SK-N-SH (cell line): Measurements from ENCODE around the gene ABCG4. TPM values are rescaled to one million over a fixed set of nuclear protein-coding genes. Genes with fewer than 3 reads are reported as not detected.

Experiments
- CTCF ChIA-PET: fragments of 300-600, 350-600 bp; formaldehyde crosslinking; extraction: SDS; loops from one replicate; lab custom pipeline; 2021; lab: Yijun Ruan, JAX
- POLR2A ChIA-PET: fragments of 350-600 bp; sonication (Branson Sonifier 250); formaldehyde crosslinking; extraction: SDS; loops from one replicate; lab custom pipeline; 2020; ENCODE audit warnings: antibody characterized with exemption, inconsistent platforms; lab: Yijun Ruan, JAX
- DNase-seq: peaks from one replicate; pipeline ENCODE4 v3.0.0; 2012
- H2AFZ ChIP-seq: fragments of 200-600 bp; sonication (generic); 2 replicates; pipeline ENCODE4 v1.8.1; 2016; ENCODE audit warnings: antibody characterized with exemption, mild to moderate bottlenecking, low read depth
- H3F3A ChIP-seq: fragments of 200-600 bp; sonication (generic); replicated peaks from 2 replicates; pipeline ENCODE3; 2016; ENCODE audit warnings: antibody characterized with exemption, mild to moderate bottlenecking; ENCODE audit not compliant: insufficient read depth
- H3K27ac ChIP-seq, 2 experiments: fragments of 200-500 bp in 1 of 2; fragments of 200-600 bp in 1 of 2; sonication (Bioruptor generic) in 1 of 2; sonication (generic), shearing (Covaris generic) in 1 of 2; 2 replicates each; pipeline versions ENCODE4 v1.5.1 to v1.6.1; 2014 to 2016; ENCODE audit warnings: low read depth in 2 of 2, inconsistent platforms in 1 of 2, low read length in 1 of 2, mild to moderate bottlenecking in 1 of 2, mixed read lengths in 1 of 2
- H3K27me3 ChIP-seq: fragments of 200-600 bp; sonication (generic), shearing (Covaris generic); 2 replicates; pipeline ENCODE4 v1.6.1; 2016; ENCODE audit warnings: mixed run types; ENCODE audit not compliant: insufficient read depth
- H3K36me3 ChIP-seq, 2 experiments: fragments of 200-500 bp in 1 of 2; fragments of 200-600 bp in 1 of 2; sonication (Bioruptor generic) in 1 of 2; sonication (generic) in 1 of 2; replicated peaks in 1 of 2; 2 replicates each; pipeline versions ENCODE3 to v1.5.1; 2014 to 2016; ENCODE audit warnings: low read length in 1 of 2, mild to moderate bottlenecking in 1 of 2; ENCODE audit not compliant: insufficient read depth in 2 of 2, control insufficient read depth in 1 of 2
- H3K4me1 ChIP-seq, 2 experiments: fragments of 200-500 bp in 1 of 2; fragments of 200-600 bp in 1 of 2; sonication (Bioruptor generic) in 1 of 2; sonication (generic), shearing (Covaris generic) in 1 of 2; 2 replicates each; pipeline versions ENCODE4 v1.5.1 to v1.6.1; 2014 to 2016; ENCODE audit warnings: low read depth in 1 of 2, low read length in 1 of 2, mixed run types in 1 of 2; ENCODE audit not compliant: insufficient read depth in 2 of 2, control insufficient read depth in 1 of 2
- H3K4me2 ChIP-seq: fragments of 200-600 bp; sonication (generic), shearing (Covaris generic); 2 replicates; pipeline ENCODE4 v1.6.1; 2017; ENCODE audit warnings: mixed run types
- H3K4me3 ChIP-seq, 2 experiments: fragments of 200-500 bp in 1 of 2; fragments of 200-600 bp in 1 of 2; sonication (Bioruptor generic) in 1 of 2; sonication (generic), shearing (Covaris generic) in 1 of 2; 2 replicates each; pipeline versions ENCODE4 v1.5.1 to v1.8.1; 2014 to 2016; ENCODE audit warnings: low read depth in 2 of 2, inconsistent platforms in 1 of 2, low read length in 1 of 2, mild to moderate bottlenecking in 1 of 2, mixed read lengths in 1 of 2, moderate library complexity in 1 of 2
- H3K79me2 ChIP-seq: fragments of 200-600 bp; sonication (generic); 2 replicates; pipeline ENCODE4 v1.8.1; 2017; ENCODE audit warnings: mild to moderate bottlenecking; ENCODE audit not compliant: insufficient read depth
- H3K9ac ChIP-seq: fragments of 200-600 bp; sonication (generic); 2 replicates; pipeline ENCODE4 v1.6.1; 2017; ENCODE audit warnings: mixed run types
- H3K9me2 ChIP-seq: fragments of 200-600 bp; sonication (generic); 2 replicates; pipeline ENCODE4 v1.6.1; 2017; ENCODE audit warnings: mixed run types
- H3K9me3 ChIP-seq: fragments of 200-600 bp; sonication (generic); 2 replicates; pipeline ENCODE4 v1.6.1; 2017; ENCODE audit warnings: mixed run types, mild to moderate bottlenecking, moderate library complexity
- H4K20me1 ChIP-seq: fragments of 200-600 bp; sonication (generic); 2 replicates; pipeline ENCODE4 v1.6.1; 2017; ENCODE audit warnings: mild to moderate bottlenecking, mixed run types; ENCODE audit not compliant: insufficient read depth
- ELF1 ChIP-seq: IDR thresholded peaks from 2 replicates; pipeline ENCODE4 v1.4.0; 2012
- FOXM1 ChIP-seq: IDR thresholded peaks from 2 replicates; pipeline ENCODE4 v1.4.0; 2012; ENCODE audit warnings: low read depth, mild to moderate bottlenecking
- GABPA ChIP-seq: IDR thresholded peaks from 2 replicates; pipeline ENCODE4 v1.4.0; 2012; ENCODE audit warnings: low read depth, mild to moderate bottlenecking
- MAX ChIP-seq: IDR thresholded peaks from 2 replicates; pipeline ENCODE4 v1.4.0; 2012; ENCODE audit warnings: low read depth
- NRF1 ChIP-seq: IDR thresholded peaks from 2 replicates; pipeline ENCODE4 v1.6.1; 2012; ENCODE audit warnings: low read depth, mild to moderate bottlenecking, low read length
- PBX3 ChIP-seq: IDR thresholded peaks from 2 replicates; pipeline ENCODE4; 2012
- RCOR1 ChIP-seq: fragments of 150-350 bp; IDR thresholded peaks from 2 replicates; pipeline ENCODE4 v1.6.1; 2017; ENCODE audit warnings: antibody characterized with exemption, low read length
- RFX5 ChIP-seq: IDR thresholded peaks from 2 replicates; pipeline ENCODE4 v1.6.1; 2012; ENCODE audit warnings: mild to moderate bottlenecking, improper control_type of control experiment, low read length
- RXRA ChIP-seq: IDR thresholded peaks from 2 replicates; pipeline ENCODE4 v1.4.0; 2012; ENCODE audit warnings: low read depth, mild to moderate bottlenecking, borderline replicate concordance
- TAF1 ChIP-seq: IDR thresholded peaks from 2 replicates; pipeline ENCODE4 v1.6.1; 2012; ENCODE audit warnings: low read depth, mild to moderate bottlenecking, low read length, moderate library complexity, borderline replicate concordance
- USF2 ChIP-seq: fragments of 150-350 bp; IDR thresholded peaks from 2 replicates; pipeline ENCODE4 v1.6.1; 2017; ENCODE audit warnings: antibody characterized with exemption, low read length, low read depth, borderline replicate concordance
- WGBS: methylation state at CpG from one replicate; pipeline ENCODE4 v1.1.6; 2017; ENCODE audit warnings: low lambda C conversion rate; 5-methylcytosine and 5-hydroxymethylcytosine counted together
- polyA plus RNA-seq, 3 experiments: library from polyadenylated mRNA; depleted of rRNA; stranded (reverse); fragments of >200 nt; gene quantifications; 2 replicates each; pipeline ENCODE4 v1.2.3, GENCODE V29; 2012
- TF ChIP-seq, protein P1 (sequence below): fragments of 150-350 bp; IDR thresholded peaks from 2 replicates; pipeline ENCODE4 v1.6.1; 2016; ENCODE audit warnings: mild to moderate bottlenecking, low read depth, low read length
- TF ChIP-seq, protein P2 (sequence below): IDR thresholded peaks from 2 replicates; pipeline ENCODE4 v1.6.1; 2012; ENCODE audit warnings: mild to moderate bottlenecking, low read depth, low read length, moderate library complexity
- TF ChIP-seq, protein P3 (sequence below): fragments of 200-600 bp; sonication (generic); IDR thresholded peaks from 2 replicates; pipeline ENCODE4 v1.6.1; 2017; ENCODE audit warnings: antibody characterized with exemption, mild to moderate bottlenecking, moderate library complexity
- TF ChIP-seq, protein P4 (sequence below): IDR thresholded peaks from 2 replicates; pipeline ENCODE4 v1.4.0; 2012; ENCODE audit warnings: low read depth, borderline replicate concordance

The ABCG4 gene
- polyA plus RNA-seq, 1 of the 3 experiments (the other 2 are of a cell fraction) = 0.72 TPM

DNA sequence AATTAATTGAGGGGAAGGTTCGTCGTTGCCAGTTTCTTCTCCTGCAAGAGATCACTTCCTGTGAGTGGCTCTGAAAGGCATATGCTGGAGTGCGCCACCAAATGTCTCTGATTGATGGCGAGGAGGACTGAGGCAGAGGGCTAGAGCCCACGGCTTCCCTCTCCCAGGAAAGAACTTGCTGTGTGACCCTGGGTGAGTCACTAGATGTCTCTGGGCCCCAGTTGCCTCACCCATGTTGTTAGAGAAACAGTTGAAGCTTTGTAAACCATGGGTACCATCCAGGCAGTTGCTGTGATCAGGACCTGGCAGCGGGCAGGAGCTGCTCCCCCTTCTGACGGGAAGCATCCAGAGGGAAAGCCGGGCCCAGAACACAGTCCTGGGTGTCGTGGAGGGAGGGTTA lies 3.2 kb downstream of the ABCG4 start:
- no peaks in the 10 kb centered on the region for H3F3A ChIP-seq
- TF ChIP-seq RFX5 = no peak
- TF ChIP-seq, all 33 proteins: peak for 0
- WGBS = 98% methylated on average over 8 of the region's 9 CpGs
- H4K20me1 ChIP-seq = no peaks in the 10 kb centered on the region
- CTCF ChIA-PET = interaction anchor here (0.6 to 8.9 kb wide), 10 partner anchors 7 to 242 kb away, joined by 3 to 48 read pairs (median 4); partner anchors contain the start of gene NLRX1
- H3K27ac ChIP-seq = no peak overlapping the region
- no peak overlapping the region for H3K9ac ChIP-seq
- H3K79me2 ChIP-seq = no peaks in the 10 kb centered on the region
- H3K9me3 ChIP-seq = no peaks in the 10 kb centered on the region
- H2AFZ ChIP-seq = no peak overlapping the region
- no peaks in the 10 kb centered on the region for H3K9me2 ChIP-seq
- H3K27me3 ChIP-seq = no peaks in the 10 kb centered on the region
- peaks cover 0 to 10% of the 10 kb centered on the region in 2 experiments; a peak in 1 of 4 replicates for H3K4me1 ChIP-seq
- POLR2A ChIA-PET = interaction anchor here (0.6 to 0.7 kb wide), 2 partner anchors 44 to 614 kb away, joined by 3 read pairs; no protein-coding TSS in a partner anchor
- H3K4me2 ChIP-seq = no peak overlapping the region
- DNase-seq = no peak
- no peaks in the 10 kb centered on the region for H3K36me3 ChIP-seq
- no peak overlapping the region for H3K4me3 ChIP-seq

GRCh38 chr11:119152604-119153003 lies 3.8 kb downstream of the ABCG4 start:
- no peaks in the 10 kb centered on the region for H3K9me2 ChIP-seq
- CTCF ChIA-PET = interaction anchor here (0.7 to 8.9 kb wide), 7 partner anchors 8 to 222 kb away, joined by 3 to 48 read pairs (median 5); partner anchors contain the start of gene NLRX1
- 74% methylated on average over 4 of the region's 4 CpGs for WGBS
- no peaks in the 10 kb centered on the region for H3K9me3 ChIP-seq
- peaks cover 0 to 11% of the 10 kb centered on the region in 2 experiments; a peak in 1 of 4 replicates for H3K4me1 ChIP-seq
- H3F3A ChIP-seq = no peaks in the 10 kb centered on the region
- H3K36me3 ChIP-seq = no peaks in the 10 kb centered on the region
- no peak for TF ChIP-seq NRF1
- TF ChIP-seq ELF1 = no peak
- TF ChIP-seq FOXM1 = no peak
- TF ChIP-seq TAF1 = no peak
- TF ChIP-seq PBX3 = no peak
- TF ChIP-seq GABPA = no peak
- TF ChIP-seq, protein P1, sequence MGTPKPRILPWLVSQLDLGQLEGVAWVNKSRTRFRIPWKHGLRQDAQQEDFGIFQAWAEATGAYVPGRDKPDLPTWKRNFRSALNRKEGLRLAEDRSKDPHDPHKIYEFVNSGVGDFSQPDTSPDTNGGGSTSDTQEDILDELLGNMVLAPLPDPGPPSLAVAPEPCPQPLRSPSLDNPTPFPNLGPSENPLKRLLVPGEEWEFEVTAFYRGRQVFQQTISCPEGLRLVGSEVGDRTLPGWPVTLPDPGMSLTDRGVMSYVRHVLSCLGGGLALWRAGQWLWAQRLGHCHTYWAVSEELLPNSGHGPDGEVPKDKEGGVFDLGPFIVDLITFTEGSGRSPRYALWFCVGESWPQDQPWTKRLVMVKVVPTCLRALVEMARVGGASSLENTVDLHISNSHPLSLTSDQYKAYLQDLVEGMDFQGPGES = no peak
- TF ChIP-seq, protein P2, sequence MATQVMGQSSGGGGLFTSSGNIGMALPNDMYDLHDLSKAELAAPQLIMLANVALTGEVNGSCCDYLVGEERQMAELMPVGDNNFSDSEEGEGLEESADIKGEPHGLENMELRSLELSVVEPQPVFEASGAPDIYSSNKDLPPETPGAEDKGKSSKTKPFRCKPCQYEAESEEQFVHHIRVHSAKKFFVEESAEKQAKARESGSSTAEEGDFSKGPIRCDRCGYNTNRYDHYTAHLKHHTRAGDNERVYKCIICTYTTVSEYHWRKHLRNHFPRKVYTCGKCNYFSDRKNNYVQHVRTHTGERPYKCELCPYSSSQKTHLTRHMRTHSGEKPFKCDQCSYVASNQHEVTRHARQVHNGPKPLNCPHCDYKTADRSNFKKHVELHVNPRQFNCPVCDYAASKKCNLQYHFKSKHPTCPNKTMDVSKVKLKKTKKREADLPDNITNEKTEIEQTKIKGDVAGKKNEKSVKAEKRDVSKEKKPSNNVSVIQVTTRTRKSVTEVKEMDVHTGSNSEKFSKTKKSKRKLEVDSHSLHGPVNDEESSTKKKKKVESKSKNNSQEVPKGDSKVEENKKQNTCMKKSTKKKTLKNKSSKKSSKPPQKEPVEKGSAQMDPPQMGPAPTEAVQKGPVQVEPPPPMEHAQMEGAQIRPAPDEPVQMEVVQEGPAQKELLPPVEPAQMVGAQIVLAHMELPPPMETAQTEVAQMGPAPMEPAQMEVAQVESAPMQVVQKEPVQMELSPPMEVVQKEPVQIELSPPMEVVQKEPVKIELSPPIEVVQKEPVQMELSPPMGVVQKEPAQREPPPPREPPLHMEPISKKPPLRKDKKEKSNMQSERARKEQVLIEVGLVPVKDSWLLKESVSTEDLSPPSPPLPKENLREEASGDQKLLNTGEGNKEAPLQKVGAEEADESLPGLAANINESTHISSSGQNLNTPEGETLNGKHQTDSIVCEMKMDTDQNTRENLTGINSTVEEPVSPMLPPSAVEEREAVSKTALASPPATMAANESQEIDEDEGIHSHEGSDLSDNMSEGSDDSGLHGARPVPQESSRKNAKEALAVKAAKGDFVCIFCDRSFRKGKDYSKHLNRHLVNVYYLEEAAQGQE = no peak
- TF ChIP-seq RCOR1 = no peak
- no peak for TF ChIP-seq RFX5
- TF ChIP-seq, protein P3, sequence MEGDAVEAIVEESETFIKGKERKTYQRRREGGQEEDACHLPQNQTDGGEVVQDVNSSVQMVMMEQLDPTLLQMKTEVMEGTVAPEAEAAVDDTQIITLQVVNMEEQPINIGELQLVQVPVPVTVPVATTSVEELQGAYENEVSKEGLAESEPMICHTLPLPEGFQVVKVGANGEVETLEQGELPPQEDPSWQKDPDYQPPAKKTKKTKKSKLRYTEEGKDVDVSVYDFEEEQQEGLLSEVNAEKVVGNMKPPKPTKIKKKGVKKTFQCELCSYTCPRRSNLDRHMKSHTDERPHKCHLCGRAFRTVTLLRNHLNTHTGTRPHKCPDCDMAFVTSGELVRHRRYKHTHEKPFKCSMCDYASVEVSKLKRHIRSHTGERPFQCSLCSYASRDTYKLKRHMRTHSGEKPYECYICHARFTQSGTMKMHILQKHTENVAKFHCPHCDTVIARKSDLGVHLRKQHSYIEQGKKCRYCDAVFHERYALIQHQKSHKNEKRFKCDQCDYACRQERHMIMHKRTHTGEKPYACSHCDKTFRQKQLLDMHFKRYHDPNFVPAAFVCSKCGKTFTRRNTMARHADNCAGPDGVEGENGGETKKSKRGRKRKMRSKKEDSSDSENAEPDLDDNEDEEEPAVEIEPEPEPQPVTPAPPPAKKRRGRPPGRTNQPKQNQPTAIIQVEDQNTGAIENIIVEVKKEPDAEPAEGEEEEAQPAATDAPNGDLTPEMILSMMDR = no peak
- TF ChIP-seq RXRA = no peak
- TF ChIP-seq USF2 = no peak
- TF ChIP-seq, protein P4, sequence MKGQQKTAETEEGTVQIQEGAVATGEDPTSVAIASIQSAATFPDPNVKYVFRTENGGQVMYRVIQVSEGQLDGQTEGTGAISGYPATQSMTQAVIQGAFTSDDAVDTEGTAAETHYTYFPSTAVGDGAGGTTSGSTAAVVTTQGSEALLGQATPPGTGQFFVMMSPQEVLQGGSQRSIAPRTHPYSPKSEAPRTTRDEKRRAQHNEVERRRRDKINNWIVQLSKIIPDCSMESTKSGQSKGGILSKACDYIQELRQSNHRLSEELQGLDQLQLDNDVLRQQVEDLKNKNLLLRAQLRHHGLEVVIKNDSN = no peak
- TF ChIP-seq MAX = no peak
- no peak for DNase-seq
- POLR2A ChIA-PET = interaction anchor here (0.6 to 1.2 kb wide), 2 partner anchors 53 to 614 kb away, joined by 3 read pairs; no protein-coding TSS in a partner anchor
- no peak overlapping the region for H2AFZ ChIP-seq
- no peak overlapping the region for H3K4me2 ChIP-seq
- H4K20me1 ChIP-seq = no peaks in the 10 kb centered on the region
- no peak overlapping the region for H3K9ac ChIP-seq
- no peak overlapping the region for H3K27ac ChIP-seq
- no peaks in the 10 kb centered on the region for H3K79me2 ChIP-seq
- no peak overlapping the region for H3K4me3 ChIP-seq
- H3K27me3 ChIP-seq = no peaks in the 10 kb centered on the region
